H9 (cell line): ENCODE results near the gene STK38L. TPM values are rescaled to one million over a fixed set of nuclear protein-coding genes. Genes with fewer than 3 reads are reported as not detected.

Experiments used
- DNase-seq: peaks from one replicate; pipeline ENCODE4 v3.0.0-alpha.2; 2017
- H2AFZ ChIP-seq: one replicate; pipeline ENCODE4 v1.6.1; 2013; ENCODE audit warnings: mild to moderate bottlenecking, low read length, control low read depth, moderate library complexity
- H2AK5ac ChIP-seq: 2 replicates; pipeline ENCODE4 v1.6.1; 2013; ENCODE audit warnings: low read length, control low read depth, mixed read lengths; ENCODE audit not compliant: insufficient read length
- H2BK120ac ChIP-seq: one replicate; pipeline ENCODE4 v1.6.1; 2013; ENCODE audit warnings: low read depth, mild to moderate bottlenecking, low read length, control low read depth, inconsistent platforms; ENCODE audit not compliant: poor library complexity, severe bottlenecking
- H2BK12ac ChIP-seq: 2 replicates; pipeline ENCODE4 v1.6.1; 2013; ENCODE audit warnings: low read length, control low read depth, mixed read lengths, low read depth; ENCODE audit not compliant: insufficient read length
- H2BK15ac ChIP-seq: 2 replicates; pipeline ENCODE4 v1.6.1; 2013; ENCODE audit warnings: low read depth, low read length, control low read depth
- H2BK20ac ChIP-seq: one replicate; pipeline ENCODE4 v1.6.1; 2013; ENCODE audit warnings: low read depth, mild to moderate bottlenecking, low read length, control low read depth, inconsistent platforms; ENCODE audit not compliant: poor library complexity, severe bottlenecking
- H2BK5ac ChIP-seq: 2 replicates; pipeline ENCODE4 v1.6.1; 2013; ENCODE audit warnings: low read length, control low read depth, mixed read lengths; ENCODE audit not compliant: insufficient read length
- H3K14ac ChIP-seq: 2 replicates; pipeline ENCODE4 v1.6.1; 2013; ENCODE audit warnings: low read length, control low read depth; ENCODE audit not compliant: insufficient read depth
- H3K18ac ChIP-seq: 2 replicates; pipeline ENCODE4 v1.6.1; 2013; ENCODE audit warnings: low read depth, mild to moderate bottlenecking, mixed read lengths, low read length, control low read depth; ENCODE audit not compliant: insufficient read length
- H3K23ac ChIP-seq: 2 replicates; pipeline ENCODE4 v1.6.1; 2013; ENCODE audit warnings: low read length, control low read depth, mixed read lengths, low read depth; ENCODE audit not compliant: insufficient read length
- H3K23me2 ChIP-seq: 2 replicates; pipeline ENCODE4 v1.6.1; 2013; ENCODE audit warnings: low read depth, mild to moderate bottlenecking, mixed read lengths, low read length, control low read depth; ENCODE audit not compliant: insufficient read length, poor library complexity, severe bottlenecking
- H3K27ac ChIP-seq: 2 replicates; pipeline ENCODE4 v1.5.1; 2013; ENCODE audit warnings: low read length, control low read depth, mixed read lengths, low read depth; ENCODE audit not compliant: insufficient read length
- H3K27me3 ChIP-seq: 2 replicates; pipeline ENCODE4 v1.6.1; 2013; ENCODE audit warnings: low read length, control low read depth, inconsistent platforms; ENCODE audit not compliant: insufficient read depth
- H3K4ac ChIP-seq: 2 replicates; pipeline ENCODE4 v1.6.1; 2013; ENCODE audit warnings: low read depth, mild to moderate bottlenecking, control low read depth, inconsistent platforms, low read length, moderate library complexity
- H3K4me1 ChIP-seq: 2 replicates; pipeline ENCODE4 v1.6.1; 2013; ENCODE audit warnings: low read length, control low read depth, inconsistent platforms; ENCODE audit not compliant: insufficient read depth
- H3K4me2 ChIP-seq: 2 replicates; pipeline ENCODE4 v1.6.1; 2013; ENCODE audit warnings: low read length, control low read depth, mixed read lengths; ENCODE audit not compliant: insufficient read length, insufficient read depth
- H3K56ac ChIP-seq: 2 replicates; pipeline ENCODE4 v1.6.1; 2013; ENCODE audit warnings: low read depth, mild to moderate bottlenecking, mixed read lengths, low read length, control low read depth; ENCODE audit not compliant: insufficient read length
- H3K79me1 ChIP-seq: 2 replicates; pipeline ENCODE4 v1.6.1; 2013; ENCODE audit warnings: low read depth, mild to moderate bottlenecking, moderate library complexity, low read length, control low read depth, inconsistent platforms; ENCODE audit not compliant: insufficient read depth, poor library complexity, severe bottlenecking
- H3K79me2 ChIP-seq: 2 replicates; pipeline ENCODE4 v1.6.1; 2013; ENCODE audit warnings: low read length, control low read depth, inconsistent platforms; ENCODE audit not compliant: insufficient read depth
- H3K9ac ChIP-seq: 2 replicates; pipeline ENCODE4 v1.6.1; 2013; ENCODE audit warnings: low read length, control low read depth, mixed read lengths; ENCODE audit not compliant: insufficient read length; ENCODE audit errors: extremely low read depth
- H3K9me3 ChIP-seq: one replicate; pipeline ENCODE4 v1.6.1; 2013; ENCODE audit warnings: low read depth, low read length, inconsistent platforms; ENCODE audit not compliant: control insufficient read depth
- H3T11ph ChIP-seq: one replicate; pipeline ENCODE4 v1.6.1; 2013; ENCODE audit warnings: mild to moderate bottlenecking, low read length, control low read depth, inconsistent platforms
- H4K20me1 ChIP-seq: one replicate; pipeline ENCODE4 v1.6.1; 2013; ENCODE audit not compliant: control insufficient read depth, insufficient read length, insufficient read depth
- H4K5ac ChIP-seq: 2 replicates; pipeline ENCODE4 v1.6.1; 2013; ENCODE audit warnings: low read depth, mild to moderate bottlenecking, mixed read lengths, low read length, control low read depth; ENCODE audit not compliant: insufficient read length
- H4K8ac ChIP-seq: replicated peaks from 2 replicates; pipeline ENCODE4 v1.6.1; 2013; ENCODE audit warnings: low read length, control low read depth, mixed read lengths, low read depth; ENCODE audit not compliant: insufficient read length
- H4K91ac ChIP-seq: 2 replicates; pipeline ENCODE4 v1.6.1; 2013; ENCODE audit warnings: low read depth, mild to moderate bottlenecking, moderate library complexity, mixed read lengths, low read length, control low read depth; ENCODE audit not compliant: insufficient read length
- H3K27ac Mint-ChIP-seq, 3 experiments: 2 replicates in 2 of 3; 3 replicates in 1 of 3; pipeline ENCODE4 v1.8.0; 2020 to 2021; ENCODE audit warnings: mixed read lengths in 3 of 3, mild to moderate bottlenecking in 1 of 3, moderate library complexity in 1 of 3
- H3K27me3 Mint-ChIP-seq: 2 replicates; pipeline ENCODE4 v1.8.0; 2021; ENCODE audit warnings: low read depth, mild to moderate bottlenecking, moderate library complexity, mixed read lengths
- H3K36me3 Mint-ChIP-seq, 3 experiments: 2 replicates in 2 of 3; 3 replicates in 1 of 3; pipeline ENCODE4 v1.8.0; 2020 to 2021; ENCODE audit warnings: low read depth in 3 of 3, mixed read lengths in 3 of 3; ENCODE audit not compliant: insufficient read depth in 1 of 3
- H3K4me1 Mint-ChIP-seq, 2 experiments: 2 replicates each; pipeline ENCODE4 v1.8.0; 2020; ENCODE audit warnings: mixed read lengths in 2 of 2
- H3K4me3 Mint-ChIP-seq, 2 experiments: 2 replicates in 1 of 2; 3 replicates in 1 of 2; pipeline ENCODE4 v1.8.0; 2020 to 2021; ENCODE audit warnings: mild to moderate bottlenecking in 2 of 2, mixed read lengths in 2 of 2, moderate library complexity in 1 of 2
- H3K9me3 Mint-ChIP-seq, 2 experiments: 2 replicates in 1 of 2; 3 replicates in 1 of 2; pipeline ENCODE4 v1.8.0; 2020; ENCODE audit warnings: mild to moderate bottlenecking in 2 of 2, mixed read lengths in 2 of 2, moderate library complexity in 1 of 2
- CTCF ChIP-seq: fragments of 200-600 bp; sonication (generic); conservative IDR thresholded peaks from 3 replicates; pipeline ENCODE4 v1.8.0; 2021; ENCODE audit warnings: antibody characterized with exemption, mild to moderate bottlenecking
- WGBS: extraction: QIAGEN DNeasy Blood & Tissue Kit; methylation state at CpG from one replicate; pipeline ENCODE4 v1.1.7; 2013; ENCODE audit warnings: missing lambda C conversion rate, low lambda C conversion rate, mixed read lengths; ENCODE audit not compliant: insufficient read length; ENCODE audit errors: extremely low coverage; 5-methylcytosine and 5-hydroxymethylcytosine counted together
- total RNA-seq: library from RNA; stranded (reverse); gene quantifications from 2 replicates; pipeline ENCODE4 v1.2.1, GENCODE V29; 2021

STK38L gene
- total RNA-seq, 1 experiment from 2014 or later = 44.9 TPM

DNA sequence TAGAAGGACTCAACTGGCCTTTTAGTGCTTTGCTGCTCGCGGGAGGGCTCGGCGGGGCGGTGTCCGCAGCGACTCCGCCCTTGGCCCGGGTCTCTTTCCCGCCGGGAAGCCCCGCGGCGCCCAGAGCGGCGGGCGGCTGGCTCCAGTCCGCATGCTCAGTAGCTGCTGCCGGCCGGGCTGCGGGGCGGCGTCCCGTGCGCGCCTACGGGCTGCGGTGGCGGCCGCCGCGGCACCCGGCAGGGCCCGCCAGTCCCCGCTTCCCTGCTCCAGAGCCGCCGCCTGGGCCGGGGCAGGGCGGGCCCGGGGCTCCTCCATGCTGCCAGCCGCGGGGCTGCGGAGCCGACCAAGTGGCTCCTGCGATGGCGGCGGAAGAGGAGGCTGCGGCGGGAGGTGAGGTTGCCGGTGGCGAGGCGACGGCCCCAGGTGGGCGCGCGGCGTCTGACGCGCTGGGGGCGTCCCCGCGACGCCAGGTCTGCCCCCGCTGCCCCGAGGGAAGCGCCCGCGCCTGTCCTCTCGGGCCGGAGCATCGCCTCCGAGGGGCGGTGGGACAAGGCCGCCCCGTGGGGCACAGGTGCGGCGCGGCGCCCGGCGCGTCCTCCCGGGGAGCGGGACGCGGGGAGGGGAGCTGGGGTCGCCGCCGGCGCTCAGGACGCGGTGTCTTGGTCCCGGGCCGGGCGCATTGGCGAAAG is 88.8 kb downstream of the STK38L start, which contains the start of gene BMAL2:
Gene BMAL2 (plus strand): TSS at position 123 of the 689 bp plus-strand sequence. CDS start 237 bp downstream, at position 360.
- H3K9ac ChIP-seq = peak within 1 kb of the TSS; percentile 46
- no CpG with 5 or more reads among the region's 96 CpGs for WGBS
- Mint-ChIP-seq H3K9me3 (no peaks in the 10 kb centered on the region), H3K27ac (peak within 1 kb of the TSS in 1 of 3 experiments; percentile 59; a peak in 3 of 7 replicates), H3K4me1 (peaks cover 23 to 31% of the 10 kb centered on the region in 2 experiments), H3K36me3 (no peaks in the 10 kb centered on the region), H3K4me3 (peak within 1 kb of the TSS; percentile 81 to 92), H3K27me3 (peaks cover 31% of the 10 kb centered on the region)
- peaks cover 8% of the 10 kb centered on the region for H3K23me2 ChIP-seq
- H3K56ac ChIP-seq = no peak within 1 kb of the TSS
- no peak within 1 kb of the TSS for H4K91ac ChIP-seq
- no peak within 1 kb of the TSS for H3K23ac ChIP-seq
- H4K8ac ChIP-seq = no peak within 1 kb of the TSS
- H2BK5ac ChIP-seq = no peak within 1 kb of the TSS
- no peak for TF ChIP-seq CTCF
- no peak within 1 kb of the TSS for H2BK15ac ChIP-seq
- no peak within 1 kb of the TSS for H2BK12ac ChIP-seq
- H3K27ac ChIP-seq = no peak within 1 kb of the TSS
- no peak within 1 kb of the TSS for H3K18ac ChIP-seq
- peak within 1 kb of the TSS; percentile 71 for H3K4me2 ChIP-seq
- H3K4ac ChIP-seq = no peak within 1 kb of the TSS
- peak within 1 kb of the TSS; percentile 44 for H2AFZ ChIP-seq
- H4K5ac ChIP-seq = no peak within 1 kb of the TSS
- 0 out of 2 replicates have a peak, but pooled peaks cover 2% of the 10 kb centered on the region for H3K79me2 ChIP-seq
- no peaks in the 10 kb centered on the region for H4K20me1 ChIP-seq
- no peak within 1 kb of the TSS for H2BK120ac ChIP-seq
- DNase-seq = peak; percentile 81
- H3K14ac ChIP-seq = peak within 1 kb of the TSS; percentile 67
- no peak within 1 kb of the TSS for H3T11ph ChIP-seq
- no peak within 1 kb of the TSS for H2AK5ac ChIP-seq
- H2BK20ac ChIP-seq = no peak within 1 kb of the TSS
- H3K4me1 ChIP-seq = no peaks in the 10 kb centered on the region; the same call in none of the 2 replicates
- H3K79me1 ChIP-seq = peaks cover 3% of the 10 kb centered on the region
- no peaks in the 10 kb centered on the region for H3K9me3 ChIP-seq
- H3K27me3 ChIP-seq = peaks cover 10% of the 10 kb centered on the region; the same call in 1 of the 2 replicates
